Esophagus squamous epithelium (tissue), 4 donors: Measurements from ENCODE around the gene EIF4G1.

Experiments used
- CTCF ChIP-seq, 6 experiments: fragments of 450-650 bp in 4 of 6; fragments of 200-600 bp in 2 of 6; sonication (generic) in 2 of 6; IDR thresholded peaks; one replicate each; pipeline ENCODE4 v1.5.1; 2016 to 2019; ENCODE audit warnings: antibody characterized with exemption in 6 of 6, mild to moderate bottlenecking in 4 of 6, moderate library complexity in 4 of 6
- POLR2A ChIP-seq, 4 donors: fragments of 450-650 bp; IDR thresholded peaks; one replicate each; pipeline ENCODE4 v1.6.1; 2017; ENCODE audit warnings: antibody characterized with exemption in 4 of 4, mild to moderate bottlenecking in 4 of 4, moderate library complexity in 3 of 4

- TF ChIP-seq CTCF (IDR thresholded peaks at IDR 0.05) = no peak
- no peak for TF ChIP-seq POLR2A (IDR thresholded peaks at IDR 0.05)
These were observed 59.0 kb downstream of the EIF4G1 start for GRCh38 chr3:184373422-184373821.
